Trophoblast cell (in vitro differentiated cells and primary cell): ENCODE measurements around the gene OGA.
A peak's percentile ranks its signal among the peaks of the same experiment; 100 is the strongest.

Experiments used
- DNase-seq, 2 donors: peaks; one replicate each; pipeline ENCODE4 v3.0.0-alpha.2; 2016
- H2AFZ ChIP-seq: 2 replicates; pipeline ENCODE4 v1.6.1; 2013; ENCODE audit warnings: low read length, moderate library complexity, mild to moderate bottlenecking; ENCODE audit not compliant: insufficient read depth, poor library complexity
- H2AK5ac ChIP-seq: 2 replicates; pipeline ENCODE4 v1.6.1; 2013; ENCODE audit warnings: mild to moderate bottlenecking, low read length
- H2BK120ac ChIP-seq: 2 replicates; pipeline ENCODE4 v1.6.1; 2013; ENCODE audit warnings: low read length, mild to moderate bottlenecking, moderate library complexity; ENCODE audit not compliant: insufficient read depth, poor library complexity
- H2BK12ac ChIP-seq: 2 replicates; pipeline ENCODE4 v1.6.1; 2013; ENCODE audit warnings: mild to moderate bottlenecking, low read length, moderate library complexity
- H2BK5ac ChIP-seq: 2 replicates; pipeline ENCODE4 v1.6.1; 2013; ENCODE audit warnings: low read length, low read depth, moderate library complexity, mild to moderate bottlenecking; ENCODE audit not compliant: poor library complexity
- H3K14ac ChIP-seq: 2 replicates; pipeline ENCODE4 v1.6.1; 2013; ENCODE audit warnings: mild to moderate bottlenecking, low read length
- H3K18ac ChIP-seq: 2 replicates; pipeline ENCODE4 v1.6.1; 2013; ENCODE audit warnings: mild to moderate bottlenecking, low read length
- H3K23ac ChIP-seq: 2 replicates; pipeline ENCODE4 v1.6.1; 2013; ENCODE audit warnings: low read length
- H3K27ac ChIP-seq: 2 replicates; pipeline ENCODE4 v1.5.1; 2013; ENCODE audit warnings: low read depth, mild to moderate bottlenecking, inconsistent platforms, low read length, moderate library complexity
- H3K27me3 ChIP-seq: 2 replicates; pipeline ENCODE4 v1.6.1; 2013; ENCODE audit warnings: inconsistent platforms, mild to moderate bottlenecking, low read length, moderate library complexity; ENCODE audit not compliant: insufficient read depth
- H3K36me3 ChIP-seq, 2 experiments: 1 replicate in 1 of 2; 2 replicates in 1 of 2; pipeline ENCODE4 v1.6.1; 2013; ENCODE audit warnings: low read length in 2 of 2, mild to moderate bottlenecking in 2 of 2, moderate library complexity in 1 of 2; ENCODE audit not compliant: insufficient read depth in 2 of 2, control insufficient read depth in 1 of 2
- H3K4ac ChIP-seq: 2 replicates; pipeline ENCODE4 v1.6.1; 2013; ENCODE audit warnings: low read depth, mild to moderate bottlenecking, low read length, moderate library complexity
- H3K4me1 ChIP-seq, 2 experiments: 1 replicate in 1 of 2; 2 replicates in 1 of 2; pipeline ENCODE4 v1.6.1; 2013; ENCODE audit warnings: low read length in 2 of 2, mild to moderate bottlenecking in 2 of 2, moderate library complexity in 1 of 2; ENCODE audit not compliant: insufficient read depth in 2 of 2, control insufficient read depth in 1 of 2
- H3K4me2 ChIP-seq: 2 replicates; pipeline ENCODE4 v1.6.1; 2013; ENCODE audit warnings: inconsistent platforms, mild to moderate bottlenecking, low read length, moderate library complexity
- H3K4me3 ChIP-seq: 2 replicates; pipeline ENCODE4 v1.5.1; 2013; ENCODE audit warnings: mild to moderate bottlenecking, low read depth, low read length, inconsistent platforms
- H3K79me1 ChIP-seq: one replicate; pipeline ENCODE4 v1.6.1; 2013; ENCODE audit warnings: low read length
- H3K79me2 ChIP-seq: 2 replicates; pipeline ENCODE4 v1.6.1; 2013; ENCODE audit warnings: low read length, mild to moderate bottlenecking; ENCODE audit not compliant: control insufficient read depth, insufficient read depth, poor library complexity
- H3K9ac ChIP-seq: 2 replicates; pipeline ENCODE4 v1.6.1; 2013; ENCODE audit warnings: mild to moderate bottlenecking, low read length
- H3K9me3 ChIP-seq: 2 replicates; pipeline ENCODE4 v1.6.1; 2013; ENCODE audit warnings: low read depth, mild to moderate bottlenecking, control low read depth, inconsistent platforms, low read length; ENCODE audit not compliant: insufficient read depth
- H4K12ac ChIP-seq: 2 replicates; pipeline ENCODE4 v1.6.1; 2013; ENCODE audit warnings: low read depth, mild to moderate bottlenecking, low read length, moderate library complexity
- H4K8ac ChIP-seq: 2 replicates; pipeline ENCODE4 v1.6.1; 2013; ENCODE audit warnings: low read depth, mild to moderate bottlenecking, low read length, moderate library complexity
- H4K91ac ChIP-seq: one replicate; pipeline ENCODE4 v1.6.1; 2013; ENCODE audit warnings: low read depth, mild to moderate bottlenecking, low read length, moderate library complexity
- WGBS: extraction: QIAGEN DNeasy Blood & Tissue Kit; methylation state at CpG from one replicate; pipeline ENCODE4 v1.1.7; 2013; ENCODE audit warnings: missing lambda C conversion rate; ENCODE audit not compliant: insufficient read length, insufficient coverage; ENCODE audit errors: extremely low coverage; 5-methylcytosine and 5-hydroxymethylcytosine counted together

Gene OGA

DNA sequence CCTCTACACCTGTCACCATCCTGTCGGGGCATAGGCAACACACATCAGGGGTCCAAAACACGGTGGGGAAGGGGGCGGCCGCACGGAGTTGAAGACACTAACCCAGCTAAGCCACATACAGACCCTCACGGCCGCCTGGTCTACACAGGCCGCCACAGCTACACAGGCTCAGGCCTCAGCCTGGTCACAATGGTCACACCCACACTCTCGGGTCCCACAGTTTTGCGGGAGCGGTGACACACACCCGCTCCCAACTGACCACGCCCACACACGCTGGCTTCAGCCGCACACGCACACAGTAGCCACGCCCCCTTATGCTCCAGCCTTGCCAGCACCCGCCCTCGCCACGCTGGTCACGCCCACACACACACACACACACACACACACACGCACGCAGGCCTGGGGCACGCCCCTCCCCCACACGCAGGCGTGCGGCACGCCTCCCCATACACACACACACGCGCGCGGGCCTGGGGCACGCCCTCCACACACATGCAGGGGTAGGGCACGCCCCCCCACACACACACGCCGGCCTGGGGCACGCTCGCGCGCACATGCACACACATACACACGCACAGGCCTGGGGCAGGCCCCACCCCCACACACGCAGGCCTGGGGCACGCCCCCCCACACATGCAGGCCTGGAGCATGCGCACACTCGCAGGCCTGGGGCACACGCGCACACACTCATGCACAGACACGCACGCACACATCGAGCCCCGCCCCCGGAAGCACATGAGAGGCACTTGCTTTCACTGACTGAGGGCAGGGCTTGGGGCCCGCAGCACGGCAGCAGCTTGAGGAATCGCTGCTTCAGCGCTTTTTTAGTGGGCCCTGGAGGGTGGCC, 12.3 kb upstream of the OGA start:
- no peak overlapping the region for H2BK5ac ChIP-seq

DNA sequence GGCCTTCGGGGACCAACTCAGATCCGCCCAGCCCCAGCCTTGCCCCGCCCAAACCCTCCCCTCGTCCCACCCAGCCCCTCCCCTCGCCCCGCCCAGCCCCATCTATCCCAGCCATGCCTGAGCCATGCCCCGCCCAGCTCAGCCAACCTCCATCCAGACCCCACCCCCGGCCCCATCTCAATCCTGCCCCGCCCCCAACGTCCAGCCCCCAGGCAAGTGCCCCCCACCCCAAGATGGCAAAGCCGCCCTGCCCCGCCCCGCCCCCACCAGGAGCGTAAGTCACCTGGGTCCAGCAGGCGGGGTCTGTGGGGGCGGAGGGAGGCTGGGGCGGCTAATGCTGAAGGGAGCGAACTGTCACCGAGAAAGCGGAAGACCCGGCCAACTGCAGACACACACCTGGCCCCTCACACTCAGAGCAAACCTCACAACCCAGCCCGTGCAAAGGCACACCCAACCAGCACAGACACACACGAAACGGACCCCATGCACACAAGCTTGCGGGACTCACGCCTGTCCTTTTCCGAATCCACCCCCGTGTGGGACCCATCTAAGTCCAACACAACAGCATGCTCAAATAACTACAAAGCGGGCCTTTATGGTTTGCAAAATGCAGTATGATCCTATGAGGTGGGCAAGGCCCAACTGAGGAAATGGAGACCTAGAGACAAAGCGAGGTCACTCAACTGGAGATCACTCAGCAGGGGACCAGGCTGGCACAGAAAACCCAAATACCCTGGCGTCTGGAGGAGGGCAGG, 11.5 kb upstream of the OGA start:
- Histone ChIP-seq H2BK120ac (no peak overlapping the region), H3K36me3 (peaks cover 0 to 8% of the 10 kb centered on the region in 2 experiments), H3K79me1 (peaks cover 2% of the 10 kb centered on the region), H3K4me2 (peak overlapping the region; percentile 91), H3K4me1 (peaks cover 14% of the 10 kb centered on the region in 2 experiments), H2BK12ac (no peak overlapping the region), H4K91ac (no peak overlapping the region), H3K27ac (no peak overlapping the region), H2AK5ac (no peak overlapping the region), H3K79me2 (no peaks in the 10 kb centered on the region), H2AFZ (peak overlapping the region; percentile 26), H3K9ac (no peak overlapping the region), H3K14ac (no peak overlapping the region), H3K4ac (no peak overlapping the region), H3K23ac (no peak overlapping the region), H3K18ac (no peak overlapping the region), H3K27me3 (no peaks in the 10 kb centered on the region), H4K12ac (no peak overlapping the region), H2BK5ac (no peak overlapping the region), H3K4me3 (peak overlapping the region; percentile 82), H4K8ac (peak overlapping the region; percentile 7), H3K9me3 (peaks cover 7% of the 10 kb centered on the region)
- DNase-seq = peak in 1 of 2 donors; percentile 59
- no CpG with 5 or more reads among the region's 31 CpGs for WGBS

More for the DNA sequence above, 12.3 kb upstream of the OGA start:
- peaks cover 2% of the 10 kb centered on the region for H3K79me1 ChIP-seq
- no peak overlapping the region for H2AK5ac ChIP-seq
- H3K36me3 ChIP-seq = peaks cover 0 to 8% of the 10 kb centered on the region in 2 experiments
- no peaks in the 10 kb centered on the region for H3K79me2 ChIP-seq
- WGBS = no CpG with 5 or more reads among the region's 56 CpGs
- DNase-seq = peak; percentile 90 to 96
- no peak overlapping the region for H3K18ac ChIP-seq
- no peak overlapping the region for H3K23ac ChIP-seq
- H3K9ac ChIP-seq = no peak overlapping the region
- no peak overlapping the region for H3K14ac ChIP-seq
- peaks cover 7% of the 10 kb centered on the region for H3K9me3 ChIP-seq
- no peak overlapping the region for H4K12ac ChIP-seq
- H3K4me3 ChIP-seq = peak overlapping the region; percentile 82
- H3K4me2 ChIP-seq = peak overlapping the region; percentile 91
- peaks cover 14% of the 10 kb centered on the region in 2 experiments for H3K4me1 ChIP-seq
- no peak overlapping the region for H3K4ac ChIP-seq
- peak overlapping the region; percentile 8 for H4K8ac ChIP-seq
- peak overlapping the region; percentile 0 for H4K91ac ChIP-seq
- H3K27ac ChIP-seq = peak overlapping the region; percentile 15
- H2BK120ac ChIP-seq = no peak overlapping the region
- no peak overlapping the region for H2BK12ac ChIP-seq
- no peaks in the 10 kb centered on the region for H3K27me3 ChIP-seq
- peak overlapping the region; percentile 69 for H2AFZ ChIP-seq

DNA sequence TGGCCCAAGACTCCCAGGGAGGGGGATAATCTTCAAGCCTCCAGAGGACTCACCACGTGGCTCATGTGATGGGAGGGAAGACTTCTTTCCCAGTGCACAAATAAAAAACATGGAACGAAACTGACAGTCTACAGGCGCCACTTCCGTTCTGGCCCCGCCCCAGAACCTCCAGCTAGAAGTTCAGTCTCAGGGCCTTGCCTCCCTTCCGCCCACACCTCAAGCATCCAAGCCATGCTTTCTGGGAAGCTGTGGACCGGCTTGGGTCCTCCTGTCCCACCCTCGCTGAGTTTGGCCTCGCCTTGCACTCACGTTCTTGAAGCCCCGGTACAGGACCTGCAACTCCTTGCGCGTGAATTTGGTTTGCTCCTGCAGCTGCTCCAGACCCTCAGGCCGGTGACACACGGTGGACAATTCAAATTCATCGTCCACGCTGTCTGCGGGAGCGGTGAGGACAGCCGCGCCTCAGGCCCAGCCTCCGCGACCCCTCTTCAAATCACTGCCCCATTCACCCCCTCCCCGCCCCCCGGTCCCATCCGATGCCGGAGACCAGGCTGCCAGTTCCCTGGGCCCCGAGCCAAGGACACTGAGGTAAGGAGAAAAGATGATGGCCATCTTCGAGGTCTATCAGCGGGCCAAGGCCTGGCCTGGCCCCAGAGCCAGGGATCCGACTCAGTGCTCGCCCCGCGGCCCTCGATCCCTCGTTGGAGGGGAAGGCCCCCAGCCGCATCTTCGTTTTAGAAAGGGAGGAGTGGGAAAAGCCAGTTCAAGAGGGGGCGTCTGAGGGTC, 10.7 kb upstream of the OGA start:
- Histone ChIP-seq H3K4me1 (peaks cover 14% of the 10 kb centered on the region in 2 experiments), H3K4me2 (peak overlapping the region; percentile 54), H3K18ac (no peak overlapping the region), H3K36me3 (peaks cover 0 to 8% of the 10 kb centered on the region in 2 experiments), H3K9ac (no peak overlapping the region), H3K9me3 (peaks cover 4% of the 10 kb centered on the region), H2BK12ac (peak overlapping the region; percentile 23), H3K23ac (no peak overlapping the region), H4K91ac (no peak overlapping the region), H2AFZ (no peak overlapping the region), H2BK120ac (no peak overlapping the region), H4K8ac (no peak overlapping the region), H3K14ac (no peak overlapping the region), H3K4me3 (no peak overlapping the region), H2BK5ac (no peak overlapping the region), H2AK5ac (no peak overlapping the region), H4K12ac (no peak overlapping the region), H3K27me3 (no peaks in the 10 kb centered on the region), H3K27ac (no peak overlapping the region), H3K4ac (peak overlapping the region; percentile 38), H3K79me1 (peaks cover 2% of the 10 kb centered on the region), H3K79me2 (no peaks in the 10 kb centered on the region)
- no peak for DNase-seq
- WGBS = no CpG with 5 or more reads among the region's 39 CpGs

DNA sequence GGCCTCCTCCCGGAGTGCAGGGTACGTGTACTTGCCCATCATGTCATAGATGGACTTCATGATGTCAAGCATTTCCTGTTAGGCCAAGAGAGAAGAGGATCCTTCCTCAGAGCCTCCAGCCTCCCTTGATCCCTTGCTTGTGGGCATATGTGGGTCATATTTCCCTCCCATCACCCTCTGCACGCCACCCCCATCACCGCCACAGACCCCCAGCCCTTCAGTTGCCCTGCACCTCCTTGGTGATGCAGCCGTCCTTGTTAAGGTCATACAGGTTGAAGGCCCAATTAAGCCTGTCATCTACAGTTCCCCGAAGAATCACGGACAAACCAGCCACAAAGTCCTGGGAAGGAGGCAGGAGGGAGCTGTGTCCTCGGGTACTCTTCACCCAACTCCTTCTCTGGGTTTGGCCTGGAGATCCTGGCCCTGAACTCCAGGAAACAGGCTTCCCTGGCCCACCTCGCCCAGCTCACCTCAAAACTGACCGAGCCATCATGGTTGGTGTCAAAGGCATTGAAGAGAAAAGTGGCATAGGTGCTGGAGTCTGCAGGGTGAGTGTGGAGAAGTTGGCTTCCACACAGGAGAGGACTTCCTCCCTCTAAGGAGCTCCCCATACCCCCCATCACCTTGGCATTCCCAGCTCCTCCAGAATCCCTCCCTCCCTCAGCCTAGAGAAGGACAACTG, 9.8 kb upstream of the OGA start:
- H2BK120ac ChIP-seq = no peak overlapping the region
- no peak overlapping the region for H4K91ac ChIP-seq
- H3K9me3 ChIP-seq = peaks cover 4% of the 10 kb centered on the region
- H3K79me1 ChIP-seq = peaks cover 2% of the 10 kb centered on the region
- H3K18ac ChIP-seq = no peak overlapping the region
- no peak overlapping the region for H3K4me2 ChIP-seq
- H2AK5ac ChIP-seq = no peak overlapping the region
- no peak overlapping the region for H3K4me3 ChIP-seq
- H3K79me2 ChIP-seq = no peaks in the 10 kb centered on the region
- no peak overlapping the region for H4K12ac ChIP-seq
- no peak overlapping the region for H2BK5ac ChIP-seq
- WGBS = no CpG with 5 or more reads among the region's 10 CpGs
- DNase-seq = no peak
- no peak overlapping the region for H2AFZ ChIP-seq
- H3K36me3 ChIP-seq = peaks cover 0 to 8% of the 10 kb centered on the region in 2 experiments
- H3K27ac ChIP-seq = no peak overlapping the region
- H3K4me1 ChIP-seq = peaks cover 14% of the 10 kb centered on the region in 2 experiments
- H2BK12ac ChIP-seq = no peak overlapping the region
- H3K14ac ChIP-seq = no peak overlapping the region
- H3K27me3 ChIP-seq = no peaks in the 10 kb centered on the region
- no peak overlapping the region for H3K23ac ChIP-seq
- no peak overlapping the region for H4K8ac ChIP-seq
- H3K4ac ChIP-seq = no peak overlapping the region
- H3K9ac ChIP-seq = no peak overlapping the region
